GM18951 (cell line): Measurements from ENCODE around the gene VIPR1.

Experiments
- POLR2A ChIP-seq: IDR thresholded peaks from 4 replicates; pipeline ENCODE4 v1.6.1; 2011; ENCODE audit warnings: mild to moderate bottlenecking; ENCODE audit not compliant: insufficient read length, insufficient read depth; ENCODE audit errors: extremely low read depth
- in situ Hi-C: fragments of 300-500 bp; cut with MboI; formaldehyde crosslinking; loops from one replicate; pipeline ENCODE4 v1.12.0; 2022; ENCODE audit warnings: low sequenced_read_pairs, mixed read lengths, inconsistent platforms; ENCODE audit not compliant: unreplicated experiment

Gene VIPR1

GRCh38 chr3:42502429-42503250, at the start of gene VIPR1:
Gene VIPR1, plus strand, starts transcription at chr3:42502643. Its CDS starts 93 bp downstream, at chr3:42502736.
- no peak for TF ChIP-seq POLR2A
- in situ Hi-C loops: no loop called here

- in situ Hi-C loops: no loop called here
- TF ChIP-seq POLR2A: no peak
These were observed 46.2 kb upstream of the VIPR1 start for GRCh38 chr3:42456211-42456610.

GRCh38 chr3:42459151-42459550, 43.3 kb upstream of the VIPR1 start:
- in situ Hi-C loops: no loop called here
- TF ChIP-seq POLR2A: no peak

GRCh38 chr3:42461762-42462161, 40.7 kb upstream of the VIPR1 start:
- TF ChIP-seq POLR2A: no peak
- in situ Hi-C loops: no loop called here

GRCh38 chr3:42463093-42463492, 39.4 kb upstream of the VIPR1 start:
- in situ Hi-C loops: no loop called here
- no peak for TF ChIP-seq POLR2A

GRCh38 chr3:42468111-42468510, 34.3 kb upstream of the VIPR1 start:
- no peak for TF ChIP-seq POLR2A
- in situ Hi-C loops: no loop called here

- in situ Hi-C loops: no loop called here
- TF ChIP-seq POLR2A: no peak
These were observed 29.9 kb upstream of the VIPR1 start for GRCh38 chr3:42472555-42472954.

GRCh38 chr3:42473083-42473932, 29.1 kb upstream of the VIPR1 start:
- in situ Hi-C loops: no loop called here
- TF ChIP-seq POLR2A: no peak

- in situ Hi-C loops: no loop called here
- TF ChIP-seq POLR2A: no peak
These were observed 26.0 kb upstream of the VIPR1 start for GRCh38 chr3:42476225-42477125.

- in situ Hi-C loops: no loop called here
- TF ChIP-seq POLR2A: no peak
These were observed 24.7 kb upstream of the VIPR1 start for GRCh38 chr3:42477696-42478095.

GRCh38 chr3:42478830-42479229, 23.6 kb upstream of the VIPR1 start:
- in situ Hi-C loops: no loop called here
- TF ChIP-seq POLR2A: no peak

GRCh38 chr3:42486814-42487565, 15.5 kb upstream of the VIPR1 start:
- TF ChIP-seq POLR2A: no peak
- in situ Hi-C loops: no loop called here
